K562 (cell line): ENCODE results near the gene ZSWIM1. TPM values are rescaled to one million over a fixed set of nuclear protein-coding genes. Genes with fewer than 3 reads are reported as not detected.

ENCODE experiments used
- ATAC-seq: fragments of 200-7000 bp; cut with Tn5 transposase; 3 replicates; pipeline ENCODE4 v1.9.1; 2020; ENCODE audit warnings: moderate library complexity
- BruUV-seq: library from RNA; stranded (reverse); fragments of 400-500 nt; replicated peaks from 2 replicates; lab custom pipeline; 2021; lab: Mats Ljungman, UMichigan
- CTCF ChIA-PET: fragments of 300-600 bp; formaldehyde crosslinking; extraction: SDS; loops from one replicate; lab custom pipeline; 2021; ENCODE audit warnings: low intra/inter-chr PET ratio; lab: Yijun Ruan, JAX
- POLR2A ChIA-PET: fragments of 300-600, 350-650 bp; sonication (Branson Sonifier 250); formaldehyde crosslinking; extraction: SDS; loops from one replicate; lab custom pipeline; 2021; ENCODE audit warnings: antibody characterized with exemption, inconsistent platforms; lab: Yijun Ruan, JAX
- DNase-seq, 4 experiments: peaks; one replicate each; pipeline versions ENCODE4 v3.0.0 to v3.0.0-alpha.2; 2011 to 2018; ENCODE audit warnings: low spot score in 3 of 4, mixed read lengths in 3 of 4; ENCODE audit errors: extremely low read depth in 1 of 4
- FAIRE-seq: peaks from 2 replicates; lab custom pipeline; 2011; peaks lifted over from hg19 to GRCh38; lab: Jason Lieb, UNC
- H2AFZ ChIP-seq: 2 replicates; pipeline ENCODE4 v1.6.0; 2011; ENCODE audit warnings: low read depth, low read length, control low read depth, inconsistent platforms
- H3K27ac ChIP-seq: fragments of 200-600 bp; 3 replicates; pipeline ENCODE4 v1.8.0; 2011; ENCODE audit warnings: low read depth, mild to moderate bottlenecking, control low read depth, inconsistent platforms, low read length, moderate library complexity, mixed read lengths; ENCODE audit errors: extremely low read depth
- H3K27me3 ChIP-seq, 2 experiments: fragments of 300-600 bp in 1 of 2; 2 replicates in 1 of 2; 3 replicates in 1 of 2; pipeline versions ENCODE4 v1.6.0 to v1.8.0; 2011; ENCODE audit warnings: inconsistent platforms in 2 of 2, low read length in 2 of 2, mild to moderate bottlenecking in 1 of 2, mixed read lengths in 1 of 2, moderate library complexity in 1 of 2; ENCODE audit not compliant: control insufficient read depth in 2 of 2, insufficient read depth in 2 of 2
- H3K36me3 ChIP-seq: fragments of 300-600 bp; 3 replicates; pipeline ENCODE4 v1.8.0; 2011; ENCODE audit warnings: mild to moderate bottlenecking, low read length, inconsistent platforms; ENCODE audit not compliant: control insufficient read depth, insufficient read depth
- H3K4me1 ChIP-seq, 2 experiments: fragments of 200-600 bp in 1 of 2; replicated peaks in 1 of 2; 2 replicates in 1 of 2; 3 replicates in 1 of 2; pipeline versions ENCODE4 v1.5.1 to v1.8.0; 2011; ENCODE audit warnings: inconsistent platforms in 2 of 2, low read length in 2 of 2, mild to moderate bottlenecking in 1 of 2, mixed read lengths in 1 of 2, moderate library complexity in 1 of 2; ENCODE audit not compliant: control insufficient read depth in 2 of 2, insufficient read depth in 2 of 2
- H3K4me2 ChIP-seq: 2 replicates; pipeline ENCODE4 v1.6.1; 2011; ENCODE audit warnings: low read length, control low read depth, inconsistent platforms, mixed read lengths; ENCODE audit not compliant: insufficient read depth
- H3K4me3 ChIP-seq: fragments of 200-600 bp; sonication (generic), shearing (Covaris generic); 2 replicates; pipeline ENCODE4 v1.5.1; 2016; ENCODE audit warnings: control low read depth, inconsistent platforms
- H3K79me2 ChIP-seq: fragments of 200-600 bp; 3 replicates; pipeline ENCODE4 v1.8.0; 2011; ENCODE audit warnings: low read length, inconsistent platforms; ENCODE audit not compliant: control insufficient read depth, insufficient read depth
- H3K9ac ChIP-seq, 2 experiments: 2 replicates each; pipeline versions ENCODE4 v1.6.0 to v1.6.1; 2011; ENCODE audit warnings: low read depth in 2 of 2, low read length in 2 of 2, control low read depth in 1 of 2, inconsistent platforms in 1 of 2, mild to moderate bottlenecking in 1 of 2, mixed read lengths in 1 of 2; ENCODE audit not compliant: insufficient read depth in 1 of 2
- H3K9me1 ChIP-seq: one replicate; pipeline ENCODE4 v1.6.0; 2011; ENCODE audit warnings: inconsistent platforms, mild to moderate bottlenecking, low read length, moderate library complexity; ENCODE audit not compliant: control insufficient read depth, insufficient read depth
- H3K9me3 ChIP-seq: replicated peaks from 2 replicates; pipeline ENCODE4 v1.5.1; 2011; ENCODE audit warnings: low read depth, low read length, inconsistent platforms; ENCODE audit not compliant: control insufficient read depth, insufficient read depth
- H4K20me1 ChIP-seq: replicated peaks from 2 replicates; pipeline ENCODE4 v1.6.1; 2011; ENCODE audit warnings: low read length, inconsistent platforms, mixed read lengths; ENCODE audit not compliant: control insufficient read depth, insufficient read depth
- ADNP ChIP-seq: fragments of 200-800 bp; sonication (Bioruptor generic); IDR thresholded peaks from 2 replicates; pipeline ENCODE4 v1.6.1; 2016; ENCODE audit warnings: missing genetic modification characterization, missing compliant biosample characterization
- ARNT ChIP-seq, 2 experiments: fragments of 450-650 bp; IDR thresholded peaks; 2 replicates each; pipeline ENCODE4 v1.6.1; 2016; ENCODE audit warnings: mild to moderate bottlenecking in 1 of 2
- COPS2 ChIP-seq: fragments of 450-650 bp; conservative IDR thresholded peaks from 2 replicates; pipeline ENCODE4 v1.6.1; 2016; ENCODE audit warnings: mild to moderate bottlenecking, moderate library complexity
- E2F3 ChIP-seq: fragments of 250-450 bp; sonication (Bioruptor Pico); IDR thresholded peaks from 2 replicates; pipeline ENCODE4 v1.4.0; 2020; ENCODE audit warnings: mild to moderate bottlenecking
- WGBS: fragments of 100-300 bp; shearing (Covaris generic); methylation state at CpG from one replicate; pipeline ENCODE4 v1.1.6; 2016; ENCODE audit warnings: low coverage, mixed read lengths; ENCODE audit not compliant: insufficient coverage; ENCODE audit errors: missing lambda C conversion rate; 5-methylcytosine and 5-hydroxymethylcytosine counted together
- in situ Hi-C: fragments of 300-500 bp; cut with MboI; formaldehyde crosslinking; loops from 4 replicates; pipeline ENCODE4 v1.15.0; 2018; ENCODE audit warnings: inconsistent platforms, mixed read lengths
- intact Hi-C: fragments of 100-400 bp; cut with micrococcal nuclease; formaldehyde crosslinking; loops from 2 replicates; pipeline ENCODE4 v1.14.2; 2022
- polyA plus RNA-seq, 8 experiments: library from polyadenylated mRNA; depleted of rRNA in 4 of 8; stranded (reverse) in 5 of 8; unstranded in 3 of 8; fragments of >200 nt; fragmentation: Nextera tagmentation in 2 of 8; fragmentation: Illumina TruSeq in 1 of 8; extraction: Ambion mirVana in 2 of 8; extraction: Trizol in 1 of 8; gene quantifications; 2 replicates each; pipeline versions ENCODE4 v1.2.1 to v1.2.3, GENCODE V29; 2011 to 2014; ENCODE audit warnings: inconsistent platforms in 1 of 8, missing spikeins in 1 of 8
- total RNA-seq, 7 experiments: library from RNA; depleted of rRNA in 6 of 7; stranded (reverse); fragments of >200 nt in 6 of 7; fragmentation: Illumina TruSeq in 2 of 7; extraction: Trizol in 2 of 7; gene quantifications; 2 replicates each; pipeline versions ENCODE4 v1.2.1 to v1.2.3, GENCODE V29; 2011 to 2021; ENCODE audit warnings: low replicate concordance in 1 of 7
- TF ChIP-seq, protein P1 (sequence below): fragments of 450-650 bp; IDR thresholded peaks from one replicate; pipeline ENCODE4 v1.6.1; 2018; ENCODE audit warnings: mild to moderate bottlenecking, moderate library complexity; ENCODE audit not compliant: partially characterized antibody
- TF ChIP-seq, protein P2 (sequence below): fragments of 250-450 bp; sonication (Bioruptor Pico); IDR thresholded peaks from 2 replicates; pipeline ENCODE4 v1.4.0; 2020; ENCODE audit warnings: mild to moderate bottlenecking, moderate library complexity

Gene ZSWIM1
- total and polyA plus RNA-seq, 9 of the 15 experiments (the other 6 are each of a cell fraction or from before 2014, with no cell fraction given): 2.5 to 15.6 (median 9.5) TPM

DNA sequence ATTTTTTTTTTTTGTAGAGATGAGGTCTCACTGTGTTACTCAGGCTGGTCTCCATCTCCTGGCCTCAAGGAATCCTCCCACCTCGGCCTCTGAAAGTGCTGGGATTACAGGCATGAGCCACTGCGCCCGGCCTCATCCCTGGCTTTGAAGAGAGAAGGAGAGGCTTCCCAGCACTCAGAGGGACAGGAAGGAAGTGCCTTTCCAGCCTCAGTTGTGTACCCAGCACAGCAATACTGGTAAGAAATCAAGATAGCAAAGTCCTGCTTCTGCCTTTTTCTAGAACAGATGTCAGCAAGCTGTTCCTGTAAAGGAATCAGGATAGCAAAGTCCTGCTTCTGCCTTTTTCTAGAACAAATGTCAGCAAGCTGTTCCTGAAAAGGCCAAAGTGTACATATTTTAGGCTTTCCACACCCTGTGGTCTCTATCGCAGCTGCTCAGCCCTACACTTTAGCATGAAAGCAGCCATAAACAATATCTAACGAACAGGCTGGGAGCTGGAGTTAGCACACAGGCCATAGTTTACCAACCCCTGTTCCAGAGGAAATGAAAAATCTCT, 37.2 kb downstream of the ZSWIM1 start:
- H3K27me3 ChIP-seq: no peaks in the 10 kb centered on the region
- no peak overlapping the region for H3K9ac ChIP-seq
- WGBS: 66% methylated on average over 5 of the region's 5 CpGs

DNA sequence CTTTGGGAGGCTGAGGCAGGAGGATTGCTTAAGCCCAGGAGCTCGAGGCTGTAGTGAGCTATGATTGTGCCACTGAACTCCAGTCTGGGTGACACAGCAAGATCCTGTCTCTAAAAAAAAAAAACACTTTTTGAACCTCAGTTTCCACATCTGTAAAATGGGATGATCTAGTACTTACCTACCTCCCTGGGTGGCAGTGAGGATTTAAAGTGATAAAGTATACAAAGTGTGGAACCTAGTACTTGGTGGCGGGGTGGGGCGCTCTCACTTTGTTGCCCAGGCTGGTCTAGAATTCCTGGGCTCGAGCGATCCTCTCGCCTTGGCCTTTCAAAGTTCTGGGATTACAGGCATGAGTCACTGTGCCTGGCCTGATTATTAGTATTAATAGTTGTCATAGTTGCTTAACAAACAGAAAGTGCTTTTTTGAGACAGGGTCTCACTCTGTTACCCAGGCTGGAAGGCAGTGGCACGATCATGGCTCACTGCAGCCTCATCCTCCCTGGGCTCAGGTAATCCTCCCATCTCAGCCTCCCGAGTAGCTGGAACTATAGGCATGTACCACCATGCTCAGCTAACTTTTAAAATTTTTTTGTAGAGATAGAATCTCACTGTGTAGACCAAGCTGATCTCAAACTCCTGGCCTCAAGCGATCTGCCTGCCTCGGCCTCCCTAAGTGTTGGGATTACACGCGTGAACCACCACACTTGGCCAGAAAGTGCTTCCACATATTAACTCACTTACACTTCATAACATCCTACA, 37.9 kb downstream of the ZSWIM1 start:
- ATAC-seq: no peak
- intact Hi-C loops: no loop called here
- Histone ChIP-seq H3K27ac (no peak overlapping the region), H3K9me3 (no peaks in the 10 kb centered on the region), H3K36me3 (no peaks in the 10 kb centered on the region), H2AFZ (no peak overlapping the region), H3K9ac (no peak overlapping the region), H3K4me2 (no peak overlapping the region), H3K27me3 (no peaks in the 10 kb centered on the region), H3K4me3 (no peak overlapping the region), H4K20me1 (0 out of 2 replicates have a peak, but pooled peaks cover 3% of the 10 kb centered on the region), H3K79me2 (no peaks in the 10 kb centered on the region), H3K9me1 (no peaks in the 10 kb centered on the region), H3K4me1 (peaks cover 10 to 16% of the 10 kb centered on the region in 2 experiments; a peak in 4 of 5 replicates)
- CTCF ChIA-PET: no interaction called here
- DNase-seq: no peak
- POLR2A ChIA-PET: interaction anchor here (0.5 to 8.0 kb wide), 4 partner anchors 9 to 14 kb away, joined by 3 to 91 read pairs (median 6); partner anchors contain the start of gene PCIF1
- FAIRE-seq: no peak
- in situ Hi-C loops: no loop called here
- WGBS: 75% methylated on average over 12 of the region's 12 CpGs
- BruUV-seq: no TSS peak
- TF ChIP-seq, protein P1, sequence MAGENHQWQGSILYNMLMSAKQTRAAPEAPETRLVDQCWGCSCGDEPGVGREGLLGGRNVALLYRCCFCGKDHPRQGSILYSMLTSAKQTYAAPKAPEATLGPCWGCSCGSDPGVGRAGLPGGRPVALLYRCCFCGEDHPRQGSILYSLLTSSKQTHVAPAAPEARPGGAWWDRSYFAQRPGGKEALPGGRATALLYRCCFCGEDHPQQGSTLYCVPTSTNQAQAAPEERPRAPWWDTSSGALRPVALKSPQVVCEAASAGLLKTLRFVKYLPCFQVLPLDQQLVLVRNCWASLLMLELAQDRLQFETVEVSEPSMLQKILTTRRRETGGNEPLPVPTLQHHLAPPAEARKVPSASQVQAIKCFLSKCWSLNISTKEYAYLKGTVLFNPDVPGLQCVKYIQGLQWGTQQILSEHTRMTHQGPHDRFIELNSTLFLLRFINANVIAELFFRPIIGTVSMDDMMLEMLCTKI: no peak
- TF ChIP-seq, protein P2, sequence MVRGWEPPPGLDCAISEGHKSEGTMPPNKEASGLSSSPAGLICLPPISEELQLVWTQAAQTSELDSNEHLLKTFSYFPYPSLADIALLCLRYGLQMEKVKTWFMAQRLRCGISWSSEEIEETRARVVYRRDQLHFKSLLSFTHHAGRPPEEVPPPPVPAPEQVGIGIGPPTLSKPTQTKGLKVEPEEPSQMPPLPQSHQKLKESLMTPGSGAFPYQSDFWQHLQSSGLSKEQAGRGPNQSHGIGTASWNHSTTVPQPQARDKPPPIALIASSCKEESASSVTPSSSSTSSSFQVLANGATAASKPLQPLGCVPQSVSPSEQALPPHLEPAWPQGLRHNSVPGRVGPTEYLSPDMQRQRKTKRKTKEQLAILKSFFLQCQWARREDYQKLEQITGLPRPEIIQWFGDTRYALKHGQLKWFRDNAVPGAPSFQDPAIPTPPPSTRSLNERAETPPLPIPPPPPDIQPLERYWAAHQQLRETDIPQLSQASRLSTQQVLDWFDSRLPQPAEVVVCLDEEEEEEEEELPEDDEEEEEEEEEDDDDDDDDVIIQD (CRISPR knock-in tag): no peak
- peak; percentile 92 for TF ChIP-seq ADNP (tag)
- no peak for TF ChIP-seq E2F3 (CRISPR knock-in tag)

More for the DNA sequence above, 37.2 kb downstream of the ZSWIM1 start:
- H4K20me1 ChIP-seq: 0 out of 2 replicates have a peak, but pooled peaks cover 3% of the 10 kb centered on the region
- FAIRE-seq (no peak), DNase-seq (no peak), ATAC-seq (no peak)
- H3K9me3 ChIP-seq: no peaks in the 10 kb centered on the region
- ChIA-PET CTCF (no interaction called here), POLR2A (interaction anchor here (0.7 to 2.2 kb wide), 4 partner anchors 8 to 27 kb away, joined by 3 to 9 read pairs (median 4); partner anchors contain the start of genes CTSA, NEURL2 and PCIF1)
- no peaks in the 10 kb centered on the region for H3K79me2 ChIP-seq
- no peak for TF ChIP-seq COPS2
- peak in 1 of 2 experiments; percentile 97; a peak in 2 of 4 replicates for TF ChIP-seq ARNT (IDR thresholded peaks at IDR 0.05)
- no peaks in the 10 kb centered on the region for H3K36me3 ChIP-seq
- no peak overlapping the region for H3K4me3 ChIP-seq
- peaks cover 10 to 16% of the 10 kb centered on the region in 2 experiments; a peak in 4 of 5 replicates for H3K4me1 ChIP-seq
- in situ Hi-C loops (no loop called here), intact Hi-C loops (no loop called here)
- BruUV-seq: no TSS peak
- no peak overlapping the region for H3K4me2 ChIP-seq
- peak overlapping the region; percentile 27 for H2AFZ ChIP-seq
- no peak overlapping the region for H3K27ac ChIP-seq
- H3K9me1 ChIP-seq: no peaks in the 10 kb centered on the region
